ENCODE results near the gene MLF2.

GRCh38 chr12:6782850-6783566 is 30.1 kb upstream of the MLF2 start:
- TF ChIP-seq RCOR1 (conservative IDR thresholded peaks at IDR 0.05; ENCODE audit: low read depth, low read length) (no peak), TAF1 (IDR thresholded peaks at IDR 0.05; ENCODE audit: borderline replicate concordance, low read depth, low read length) (no peak), EP300 (IDR thresholded peaks at IDR 0.05; ENCODE audit: borderline replicate concordance in 1 of 2, control insufficient read depth in 1 of 2, low read depth in 2 of 2, low read length in 2 of 2) (no peak), CHD4 (IDR thresholded peaks at IDR 0.05) (no peak), TARDBP (IDR thresholded peaks at IDR 0.05; ENCODE audit: borderline replicate concordance) (no peak), CTCF (IDR thresholded peaks at IDR 0.05 in 2 of 3, conservative IDR thresholded peaks at IDR 0.05 in 1 of 3; ENCODE audit: control insufficient read depth in 2 of 3, extremely low read depth in 1 of 3, insufficient read depth in 1 of 3, low read depth in 3 of 3, low read length in 3 of 3) (no peak), POLR2AphosphoS5 (IDR thresholded peaks at IDR 0.05; ENCODE audit: low read length) (no peak), KDM1A (IDR thresholded peaks at IDR 0.05; ENCODE audit: borderline replicate concordance) (no peak), MXI1 (IDR thresholded peaks at IDR 0.05; ENCODE audit: low read depth, low read length) (no peak), CBX5 (IDR thresholded peaks at IDR 0.05; ENCODE audit: low read depth) (no peak), FOXM1 (IDR thresholded peaks at IDR 0.05; ENCODE audit: low read depth, low read length) (no peak)
- TF ChIP-seq, protein P1, sequence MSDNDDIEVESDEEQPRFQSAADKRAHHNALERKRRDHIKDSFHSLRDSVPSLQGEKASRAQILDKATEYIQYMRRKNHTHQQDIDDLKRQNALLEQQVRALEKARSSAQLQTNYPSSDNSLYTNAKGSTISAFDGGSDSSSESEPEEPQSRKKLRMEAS (IDR thresholded peaks at IDR 0.05; ENCODE audit: low read depth, low read length), result no peak

Measured in GM12878 (cell line).